Measurements from ENCODE around the gene PLA2G4F. TPM values are rescaled to one million over a fixed set of nuclear protein-coding genes. Genes with fewer than 3 reads are reported as not detected.
A peak's percentile ranks its signal among the peaks of the same experiment; 100 is the strongest.

PLA2G4F gene
- total RNA-seq, 3 donors from 2014 or later (not counting 1 experiment from before 2014, with no cell fraction given), result not detected

GRCh38 chr15:42163947-42164550, 7.6 kb upstream of the PLA2G4F start:
- H3K36me3 ChIP-seq (ENCODE audit: control insufficient read depth, insufficient read depth, low read length), result peaks cover 92% of the 10 kb centered on the region
- Mint-ChIP-seq H3K27ac (no peak overlapping the region), H3K36me3 (peaks cover 21% of the 10 kb centered on the region), H3K4me3 (no peak overlapping the region), H3K9me3 (no peaks in the 10 kb centered on the region), H3K27me3 (ENCODE audit: low read depth in 2 of 2) (no peaks in the 10 kb centered on the region), H3K4me1 (no peaks in the 10 kb centered on the region)
- H3K27me3 ChIP-seq (ENCODE audit: control insufficient read depth, insufficient read depth, low read length), result no peaks in the 10 kb centered on the region
- H3K27ac ChIP-seq (ENCODE audit: low read length), result no peak overlapping the region
- ATAC-seq (no peak), DNase-seq (no peak)
- intact Hi-C loops (cut with micrococcal nuclease), result no loop called here
- no peaks in the 10 kb centered on the region for H3K9me3 ChIP-seq (ENCODE audit: control insufficient read depth, insufficient read depth, low read length)
- H3K4me3 ChIP-seq (ENCODE audit: low read length), result no peak overlapping the region
- TF ChIP-seq CTCF (IDR thresholded peaks at IDR 0.05), result no peak
- no peaks in the 10 kb centered on the region for H3K4me1 ChIP-seq (ENCODE audit: control insufficient read depth, insufficient read depth, low read length)
- 91% methylated on average over 4 of the region's 4 CpGs for WGBS (ENCODE audit: insufficient coverage)

- H3K27me3 Mint-ChIP-seq (ENCODE audit: low read depth in 2 of 2), result no peaks in the 10 kb centered on the region
- H3K4me3 ChIP-seq (ENCODE audit: low read length), result no peak overlapping the region
- no peaks in the 10 kb centered on the region for H3K9me3 ChIP-seq (ENCODE audit: control insufficient read depth, insufficient read depth, low read length)
- ATAC-seq (no peak), DNase-seq (no peak)
- H3K9me3 Mint-ChIP-seq, result no peaks in the 10 kb centered on the region
- H3K27ac Mint-ChIP-seq, result peak overlapping the region in 1 of 2 donors; percentile 27
- WGBS (ENCODE audit: insufficient coverage), result 95% methylated on average over 9 of the region's 9 CpGs
- no peaks in the 10 kb centered on the region for H3K4me1 Mint-ChIP-seq
- no peak overlapping the region for H3K27ac ChIP-seq (ENCODE audit: low read length)
- no peaks in the 10 kb centered on the region for H3K4me1 ChIP-seq (ENCODE audit: control insufficient read depth, insufficient read depth, low read length)
- no peak for TF ChIP-seq CTCF (IDR thresholded peaks at IDR 0.05)
- no peak overlapping the region for H3K4me3 Mint-ChIP-seq
- H3K27me3 ChIP-seq (ENCODE audit: control insufficient read depth, insufficient read depth, low read length), result no peaks in the 10 kb centered on the region
- H3K36me3 ChIP-seq (ENCODE audit: control insufficient read depth, insufficient read depth, low read length), result peaks cover 95% of the 10 kb centered on the region
- intact Hi-C loops (cut with micrococcal nuclease), result no loop called here
- peaks cover 21% of the 10 kb centered on the region for H3K36me3 Mint-ChIP-seq
Measured at GRCh38 chr15:42163291-42163690, 6.9 kb upstream of the PLA2G4F start.

- Mint-ChIP-seq H3K36me3 (peaks cover 21% of the 10 kb centered on the region), H3K4me3 (no peak overlapping the region), H3K27ac (no peak overlapping the region), H3K27me3 (ENCODE audit: low read depth in 2 of 2) (no peaks in the 10 kb centered on the region), H3K4me1 (no peaks in the 10 kb centered on the region), H3K9me3 (no peaks in the 10 kb centered on the region)
- Histone ChIP-seq H3K27ac (ENCODE audit: low read length) (no peak overlapping the region), H3K9me3 (ENCODE audit: control insufficient read depth, insufficient read depth, low read length) (no peaks in the 10 kb centered on the region), H3K36me3 (ENCODE audit: control insufficient read depth, insufficient read depth, low read length) (peaks cover 64% of the 10 kb centered on the region), H3K4me1 (ENCODE audit: control insufficient read depth, insufficient read depth, low read length) (no peaks in the 10 kb centered on the region), H3K4me3 (ENCODE audit: low read length) (no peak overlapping the region), H3K27me3 (ENCODE audit: control insufficient read depth, insufficient read depth, low read length) (no peaks in the 10 kb centered on the region)
- WGBS (ENCODE audit: insufficient coverage), result over 99% methylated on average over 7 of the region's 7 CpGs
- ATAC-seq (no peak), DNase-seq (no peak)
- intact Hi-C loops (cut with micrococcal nuclease), result no loop called here
- TF ChIP-seq CTCF (IDR thresholded peaks at IDR 0.05), result no peak
Measured at GRCh38 chr15:42160136-42160535, 3.7 kb upstream of the PLA2G4F start.

Measured in natural killer cell (primary cell).